GM10266 (cell line): ENCODE results near the gene RPL5.

Experiments
- DNase-seq: peaks from one replicate; pipeline ENCODE4 v3.0.0; 2012; ENCODE audit errors: extremely low spot score
- TF ChIP-seq, protein P1 (sequence below): IDR thresholded peaks from 2 replicates; pipeline ENCODE4 v1.5.1; 2012; ENCODE audit warnings: mild to moderate bottlenecking, low read depth; ENCODE audit not compliant: control insufficient read depth, insufficient read depth; ENCODE audit errors: missing control alignments

Gene RPL5

DNA sequence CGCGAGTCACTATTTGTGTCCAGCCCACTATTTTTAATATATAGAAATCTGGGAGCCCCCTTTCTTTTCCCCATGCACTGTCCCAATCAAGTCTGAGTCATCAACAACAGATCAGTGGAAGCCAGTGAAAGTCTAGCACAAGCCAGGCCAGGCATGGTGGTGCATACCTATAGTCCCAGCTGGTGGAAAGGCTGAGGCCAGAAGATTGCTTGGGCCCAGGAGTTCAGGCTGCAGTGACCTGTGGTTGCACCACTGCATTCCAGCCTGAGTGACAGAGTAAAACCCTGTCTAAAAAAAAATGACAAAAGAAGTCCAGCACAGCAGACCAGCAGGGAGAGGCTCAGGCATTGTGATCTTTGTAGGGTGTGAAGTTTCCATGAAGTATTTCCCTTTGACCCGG, 9.0 kb upstream of the RPL5 start:
- DNase-seq = no peak
- TF ChIP-seq, protein P1, sequence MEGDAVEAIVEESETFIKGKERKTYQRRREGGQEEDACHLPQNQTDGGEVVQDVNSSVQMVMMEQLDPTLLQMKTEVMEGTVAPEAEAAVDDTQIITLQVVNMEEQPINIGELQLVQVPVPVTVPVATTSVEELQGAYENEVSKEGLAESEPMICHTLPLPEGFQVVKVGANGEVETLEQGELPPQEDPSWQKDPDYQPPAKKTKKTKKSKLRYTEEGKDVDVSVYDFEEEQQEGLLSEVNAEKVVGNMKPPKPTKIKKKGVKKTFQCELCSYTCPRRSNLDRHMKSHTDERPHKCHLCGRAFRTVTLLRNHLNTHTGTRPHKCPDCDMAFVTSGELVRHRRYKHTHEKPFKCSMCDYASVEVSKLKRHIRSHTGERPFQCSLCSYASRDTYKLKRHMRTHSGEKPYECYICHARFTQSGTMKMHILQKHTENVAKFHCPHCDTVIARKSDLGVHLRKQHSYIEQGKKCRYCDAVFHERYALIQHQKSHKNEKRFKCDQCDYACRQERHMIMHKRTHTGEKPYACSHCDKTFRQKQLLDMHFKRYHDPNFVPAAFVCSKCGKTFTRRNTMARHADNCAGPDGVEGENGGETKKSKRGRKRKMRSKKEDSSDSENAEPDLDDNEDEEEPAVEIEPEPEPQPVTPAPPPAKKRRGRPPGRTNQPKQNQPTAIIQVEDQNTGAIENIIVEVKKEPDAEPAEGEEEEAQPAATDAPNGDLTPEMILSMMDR = no peak

DNA sequence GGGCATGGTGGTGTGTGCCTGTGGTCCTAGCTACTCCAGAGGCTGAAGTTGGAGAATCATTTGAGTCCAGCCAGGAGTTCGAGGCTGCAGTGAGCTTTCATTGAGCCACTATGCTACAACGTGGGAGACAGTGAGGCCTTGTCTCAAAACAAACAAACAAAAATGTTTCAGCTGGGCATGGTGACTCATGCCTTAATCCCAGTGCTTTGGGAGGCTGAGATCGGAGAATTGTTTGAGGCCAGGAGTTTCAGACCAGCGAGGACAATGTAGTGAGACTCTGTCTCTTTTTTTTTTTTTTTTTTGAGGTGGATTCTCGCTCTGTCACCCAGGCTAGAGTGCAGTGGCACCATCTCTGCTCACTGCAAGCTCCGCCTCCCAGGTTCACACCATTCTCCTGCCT, 5.0 kb upstream of the RPL5 start:
- TF ChIP-seq, protein P1 = no peak
- no peak for DNase-seq

DNA sequence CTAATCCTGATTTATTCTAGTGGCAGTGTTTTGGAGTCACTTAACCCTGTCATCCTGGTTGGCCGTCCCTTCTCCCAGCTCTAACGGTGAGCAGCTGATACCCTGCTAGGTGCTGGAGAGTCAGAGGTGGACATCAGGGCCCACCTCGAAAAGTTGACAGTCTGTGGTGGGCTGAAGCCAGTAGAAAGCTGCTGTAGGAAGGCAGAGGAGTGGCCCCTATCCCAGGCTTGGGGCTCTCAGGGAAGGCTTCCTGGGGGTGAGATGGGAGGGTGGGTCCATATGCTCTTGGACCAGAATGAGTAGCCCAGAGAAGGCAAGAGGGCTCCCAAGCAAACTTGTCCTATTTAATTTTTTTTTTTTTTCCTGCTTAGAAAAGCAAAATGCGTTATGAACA, 475 bp upstream of the RPL5 start:
- no peak for DNase-seq
- TF ChIP-seq, protein P1 = no peak

DNA sequence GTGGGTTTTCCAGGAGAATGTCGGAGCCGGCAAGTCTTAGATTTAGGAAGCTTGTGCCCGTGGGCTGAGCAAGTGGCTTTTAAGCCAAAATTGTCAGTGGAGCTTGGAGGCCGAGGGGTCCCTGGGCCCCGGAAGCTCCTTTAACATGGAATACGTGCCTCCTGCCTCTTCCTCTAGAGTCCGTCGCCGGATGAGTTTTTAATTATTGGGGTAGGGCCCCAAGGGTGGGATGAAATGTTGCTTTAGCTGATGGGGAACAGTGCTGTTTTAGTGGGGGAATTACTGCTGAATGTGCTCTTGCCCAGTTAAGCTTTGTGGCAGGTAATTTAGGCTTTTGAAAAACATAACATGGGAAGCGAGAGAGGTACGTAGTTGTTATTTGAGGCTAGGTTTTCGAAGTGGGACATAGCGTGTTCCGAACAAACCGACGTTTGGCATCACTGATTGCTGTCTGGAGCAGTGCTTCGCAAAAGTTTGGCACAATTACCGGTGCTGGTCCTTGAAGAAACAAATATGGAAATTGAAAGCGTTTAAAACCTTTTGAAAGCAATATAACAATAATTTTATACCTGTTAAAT, 786 bp downstream of the RPL5 start:
- TF ChIP-seq, protein P1 = no peak
- DNase-seq = no peak

DNA sequence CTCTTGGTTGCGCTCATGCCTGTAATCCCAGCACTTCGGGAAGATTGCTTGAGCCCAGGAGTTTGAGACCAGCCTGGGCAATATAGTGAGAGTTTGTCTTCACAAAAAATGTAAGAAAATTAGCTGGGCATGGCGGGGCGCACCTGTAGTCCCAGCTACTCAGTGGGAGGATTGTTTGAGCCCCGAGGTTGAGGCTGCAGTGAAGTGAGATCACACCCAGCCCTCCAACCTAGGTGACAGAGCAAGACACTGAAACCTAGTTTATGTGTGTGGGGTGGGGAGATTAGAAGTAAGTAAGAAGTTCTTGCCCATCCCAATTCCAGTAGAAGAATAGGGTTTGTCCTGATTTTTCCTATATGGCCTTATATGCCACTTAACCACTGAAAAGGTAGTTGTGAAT, 2.0 kb downstream of the RPL5 start:
- no peak for DNase-seq
- TF ChIP-seq, protein P1 = no peak

DNA sequence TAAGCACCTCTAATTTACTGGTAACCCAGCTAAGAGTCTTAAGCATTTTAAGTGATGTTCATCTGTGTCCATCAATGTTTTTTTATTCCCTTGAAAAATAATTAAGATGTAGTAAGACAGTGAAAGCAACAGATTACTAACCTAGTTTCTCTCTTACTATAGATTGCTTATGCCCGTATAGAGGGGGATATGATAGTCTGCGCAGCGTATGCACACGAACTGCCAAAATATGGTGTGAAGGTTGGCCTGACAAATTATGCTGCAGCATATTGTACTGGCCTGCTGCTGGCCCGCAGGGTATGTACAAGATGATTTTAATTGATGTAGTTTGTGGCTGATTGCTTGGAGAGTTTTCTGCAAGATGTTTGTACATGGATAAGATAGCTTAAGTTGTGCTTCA, 2.8 kb downstream of the RPL5 start:
- DNase-seq = no peak
- TF ChIP-seq, protein P1 = no peak

DNA sequence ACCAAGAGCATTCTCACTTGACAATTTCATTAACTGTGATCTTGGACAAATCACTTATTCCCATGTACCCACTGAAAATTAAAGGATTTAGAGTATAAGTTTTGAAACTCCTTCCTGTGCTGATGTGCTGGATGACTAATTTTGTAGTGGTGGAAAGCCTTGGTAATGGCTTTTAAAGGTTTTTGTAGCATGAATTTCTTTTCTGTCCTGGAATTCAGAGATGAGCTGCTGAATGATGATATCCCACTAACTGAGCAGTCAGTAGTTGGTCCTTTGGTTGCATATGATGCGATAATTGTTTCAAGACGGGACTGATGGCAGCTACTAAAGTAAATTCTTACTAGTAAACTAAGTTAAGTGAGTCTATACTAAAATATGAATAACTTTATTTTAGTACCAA, 5.2 kb downstream of the RPL5 start:
- DNase-seq = no peak
- TF ChIP-seq, protein P1 = no peak
